HG03060 (cell line): ENCODE measurements around the gene ATP5F1E.
"Not testable (repeated sequence)": the region's sequence is repeated elsewhere in the genome, so short reads cannot be mapped to it uniquely, and the experiment has no call there.

Experiments
- ATAC-seq: cut with Tn5 transposase; IDR thresholded peaks from one replicate; pipeline ENCODE4 v1.9.1; 2021; ENCODE audit warnings: low read depth, moderate number of reproducible peaks; ENCODE audit not compliant: unreplicated experiment

The ATP5F1E gene

DNA sequence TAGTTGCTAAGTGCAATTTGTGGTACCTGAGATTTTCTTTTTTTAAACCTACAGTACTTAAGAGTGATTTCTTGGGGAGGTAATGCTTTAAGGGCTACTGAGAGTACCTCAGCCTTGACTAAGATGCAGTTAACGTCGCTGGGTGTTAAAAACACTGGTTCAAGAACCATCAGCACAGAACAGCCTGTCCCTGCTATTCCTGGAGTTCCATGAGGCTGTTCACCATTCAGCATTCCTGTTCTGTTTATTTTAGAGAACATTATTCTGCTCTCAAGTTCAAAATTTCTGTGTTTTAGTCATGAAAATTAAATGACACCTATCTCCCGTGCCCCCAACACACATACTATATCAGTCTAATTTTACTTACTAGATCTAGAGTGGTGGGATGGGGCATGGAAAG is 12.2 kb upstream of the ATP5F1E start:
- ATAC-seq: no peak

DNA sequence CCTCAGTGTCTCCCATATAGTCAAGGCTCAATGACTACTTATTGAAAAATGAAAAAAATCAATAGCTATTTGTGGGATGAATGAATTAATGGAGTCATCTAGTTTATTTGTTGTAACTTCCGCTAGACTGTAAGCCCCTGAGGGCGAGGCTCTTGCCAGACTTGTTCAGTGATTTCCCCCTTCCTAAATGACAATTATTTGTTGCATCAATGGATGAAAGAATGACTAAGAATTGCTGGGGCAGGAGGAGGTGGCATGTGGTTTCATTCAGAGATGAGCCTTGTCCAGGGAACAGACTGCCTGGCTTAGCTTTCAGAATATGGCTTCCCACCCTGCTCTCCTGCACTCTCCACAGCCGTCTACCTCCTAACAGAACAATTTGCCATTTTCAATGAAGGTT is 11.6 kb upstream of the ATP5F1E start:
- no peak for ATAC-seq

DNA sequence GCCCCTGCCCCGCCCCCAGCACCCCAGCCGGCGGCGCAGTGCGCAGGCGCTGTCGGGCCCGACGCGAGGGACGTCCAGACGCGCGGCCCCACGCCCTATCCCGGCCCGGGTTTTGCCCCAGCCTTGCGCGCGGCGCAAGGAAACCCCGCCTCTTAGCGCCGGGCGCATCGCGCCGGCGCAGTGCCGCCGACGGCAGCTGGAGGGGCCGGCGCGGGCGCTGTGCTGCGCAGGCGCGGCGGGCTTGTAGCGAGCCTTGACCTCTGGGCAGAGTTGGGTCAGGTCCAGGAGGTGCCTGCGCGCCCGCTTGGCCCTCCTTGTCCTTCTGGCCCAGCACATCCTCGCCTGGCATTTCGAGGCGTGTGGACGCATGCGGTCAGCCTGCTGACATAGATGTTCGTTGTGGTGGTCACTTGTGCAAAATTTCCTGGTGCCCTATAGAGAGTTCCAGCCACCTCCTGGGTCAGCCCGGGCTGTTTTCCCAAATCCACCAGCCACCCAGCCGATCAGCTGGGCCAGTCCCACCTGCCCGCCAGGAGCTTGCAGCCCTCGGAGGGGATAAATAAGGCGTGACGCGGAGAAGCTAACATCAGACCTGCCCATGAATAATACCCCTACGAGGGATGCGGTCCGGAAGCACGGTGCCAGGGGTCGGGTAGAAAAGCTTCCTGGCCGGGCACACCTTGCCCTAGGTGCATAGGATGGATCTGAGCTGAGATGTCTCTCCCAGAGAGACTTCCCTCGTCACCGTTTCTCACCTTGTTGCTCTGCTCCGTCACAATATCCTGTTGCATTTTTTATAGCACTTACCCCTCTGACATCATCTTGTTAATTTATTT is 10.9 kb upstream of the ATP5F1E start:
- peak; percentile 73 for ATAC-seq

DNA sequence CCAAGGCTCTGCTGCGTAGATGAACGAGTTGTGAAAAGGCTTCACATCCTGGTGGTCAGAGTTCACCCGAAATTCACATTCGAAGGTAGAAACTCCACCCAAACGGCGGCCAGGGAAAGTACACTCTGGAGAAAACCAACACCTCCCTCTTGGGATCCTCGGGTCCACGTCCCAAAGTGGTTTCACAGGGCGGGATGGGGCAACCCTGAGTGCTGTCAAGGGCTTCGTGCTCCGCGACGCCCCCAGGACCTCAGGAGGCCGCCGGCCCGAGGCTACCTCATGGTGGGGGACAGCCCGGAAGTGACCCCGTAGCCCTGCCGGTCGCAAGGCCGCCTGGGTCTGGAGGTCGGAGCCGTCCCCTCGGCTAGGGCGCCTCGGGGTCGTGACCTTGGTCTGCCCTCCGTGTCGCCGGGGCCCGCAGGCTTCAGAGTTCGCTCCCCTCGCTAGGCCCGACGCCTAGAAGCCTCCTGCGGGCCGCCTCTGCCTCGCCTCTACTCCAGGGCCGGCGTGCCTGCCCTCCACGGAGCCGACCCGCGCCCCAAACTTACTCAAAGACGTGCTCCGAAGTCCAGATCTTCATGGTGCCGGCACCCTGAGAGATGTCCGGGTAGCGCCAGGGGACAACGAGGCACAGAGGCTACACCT is 10.1 kb upstream of the ATP5F1E start, which contains the start of gene PRELID3B:
Gene PRELID3B (minus strand): TSS at position 636 of the 645 bp plus-strand sequence. CDS start 56 bp downstream, at position 580.
- ATAC-seq: peak; percentile 8

DNA sequence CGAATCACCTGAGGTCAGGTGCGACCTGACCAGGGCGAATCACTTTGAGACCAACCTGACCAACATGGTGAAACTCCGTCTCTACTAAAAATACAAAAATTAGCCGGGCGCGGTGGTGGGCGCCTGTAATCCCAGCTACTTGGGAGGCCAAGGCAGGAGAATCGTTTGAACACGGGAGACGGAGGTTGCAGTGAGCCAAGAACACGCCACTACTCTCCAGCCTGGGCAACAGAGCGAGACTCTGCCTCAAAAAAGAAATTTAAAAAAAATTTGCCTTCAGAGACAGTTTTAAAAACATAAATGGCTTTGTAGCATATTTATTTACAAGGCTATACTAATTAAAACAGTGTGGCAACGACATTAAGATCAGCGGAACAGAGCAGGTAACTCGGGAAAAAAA is 9.4 kb upstream of the ATP5F1E start:
- not testable (repeated sequence) for ATAC-seq

DNA sequence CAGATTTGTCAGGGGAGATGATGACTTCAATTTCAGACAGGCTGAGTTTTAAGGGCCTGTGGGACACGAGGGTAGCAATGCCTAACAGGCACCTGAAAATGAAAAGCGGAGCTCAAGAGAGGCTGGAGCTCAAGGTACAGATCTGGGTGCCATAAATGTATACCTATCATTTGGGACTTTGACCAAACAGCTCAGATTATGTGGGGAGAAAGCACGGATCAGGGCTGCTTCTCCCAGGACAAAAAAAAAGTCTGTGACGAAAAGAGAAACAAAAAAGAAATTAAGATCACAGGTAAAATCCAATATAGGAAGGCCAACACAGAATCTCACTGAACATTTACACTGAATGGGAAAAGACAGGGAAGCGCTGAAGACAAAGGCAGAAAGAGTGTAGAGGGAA is 8.5 kb upstream of the ATP5F1E start:
- no peak for ATAC-seq

DNA sequence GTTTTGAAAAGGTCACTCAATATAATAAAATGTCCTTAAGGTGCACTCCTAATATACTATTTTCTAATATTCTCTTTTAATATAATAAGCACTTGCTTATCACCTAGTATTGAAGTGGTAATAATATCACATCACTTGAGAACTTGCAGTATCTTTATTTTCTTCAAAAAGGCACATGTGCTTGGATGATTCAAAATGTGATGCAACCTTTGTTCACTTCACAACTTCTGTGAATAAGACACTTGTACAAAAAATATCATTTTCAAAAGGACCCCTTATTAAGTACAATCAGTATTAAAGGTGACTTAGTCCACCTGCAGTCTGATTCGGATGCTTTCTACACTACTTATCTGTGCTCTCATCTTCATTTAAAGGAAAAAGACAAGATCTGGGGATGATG is 7.1 kb upstream of the ATP5F1E start:
- ATAC-seq: no peak

DNA sequence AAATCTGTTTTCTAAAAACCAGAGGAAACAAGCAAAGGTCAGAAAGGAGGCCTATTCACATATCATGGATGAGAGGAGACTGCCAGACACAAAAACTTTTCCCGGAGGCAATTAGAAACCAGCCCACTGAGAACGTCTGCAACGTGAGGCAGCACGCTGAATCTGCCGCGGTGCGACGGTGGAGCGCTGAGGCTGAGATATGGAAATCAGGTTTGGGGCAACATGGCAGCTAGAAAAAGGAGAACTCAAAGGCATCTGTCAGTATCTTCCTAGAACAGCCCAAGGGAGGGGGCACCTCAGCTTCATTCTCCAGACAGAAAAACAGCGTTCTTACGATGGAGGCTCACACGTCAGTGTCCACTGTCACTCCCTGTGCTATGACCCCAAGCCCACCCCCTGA is 5.3 kb upstream of the ATP5F1E start:
- ATAC-seq: no peak

DNA sequence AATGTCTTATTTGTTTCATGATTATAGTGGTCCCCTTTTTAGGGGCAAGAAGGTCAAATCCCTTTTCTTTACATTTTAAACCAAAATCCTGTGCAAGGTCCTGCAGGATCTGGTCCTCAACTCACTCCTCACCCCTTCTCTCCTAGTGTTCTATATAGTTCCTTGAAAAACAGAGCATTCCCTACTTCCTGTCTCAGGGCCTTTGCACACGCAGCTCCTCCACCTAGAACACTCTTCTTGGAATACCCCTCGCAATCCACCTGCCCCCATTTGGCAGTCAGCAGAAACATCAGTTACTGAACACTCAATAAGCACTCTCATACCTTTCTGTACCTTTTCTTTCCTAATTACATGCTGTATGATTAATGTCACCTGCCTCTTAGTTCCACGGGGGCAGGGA is 3.2 kb upstream of the ATP5F1E start:
- ATAC-seq: no peak

DNA sequence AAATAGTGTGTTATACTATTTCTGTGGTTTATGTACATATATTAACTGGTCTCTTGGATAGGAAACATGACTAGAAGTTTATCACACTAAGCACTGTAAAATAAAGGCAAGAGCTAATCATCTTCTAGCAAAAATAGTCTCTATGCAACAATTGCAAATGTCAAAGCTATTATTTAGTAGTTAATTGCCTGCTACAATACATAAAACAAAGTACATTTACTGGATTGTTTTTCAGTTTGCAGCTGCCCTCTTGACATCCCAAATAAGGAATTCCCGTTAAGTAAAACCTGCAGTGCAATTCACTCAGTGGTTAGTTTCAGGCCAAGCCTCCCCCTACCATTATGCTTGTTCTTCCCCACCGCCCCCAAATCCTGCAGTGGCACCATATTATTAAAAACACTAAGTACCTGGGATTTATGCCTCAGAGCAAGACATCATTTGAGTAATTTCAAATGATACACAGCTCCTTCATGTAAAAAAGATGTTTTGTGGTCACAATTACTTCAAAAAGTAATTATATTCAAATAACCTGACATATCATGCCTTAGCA is 1.6 kb upstream of the ATP5F1E start:
- no peak for ATAC-seq

DNA sequence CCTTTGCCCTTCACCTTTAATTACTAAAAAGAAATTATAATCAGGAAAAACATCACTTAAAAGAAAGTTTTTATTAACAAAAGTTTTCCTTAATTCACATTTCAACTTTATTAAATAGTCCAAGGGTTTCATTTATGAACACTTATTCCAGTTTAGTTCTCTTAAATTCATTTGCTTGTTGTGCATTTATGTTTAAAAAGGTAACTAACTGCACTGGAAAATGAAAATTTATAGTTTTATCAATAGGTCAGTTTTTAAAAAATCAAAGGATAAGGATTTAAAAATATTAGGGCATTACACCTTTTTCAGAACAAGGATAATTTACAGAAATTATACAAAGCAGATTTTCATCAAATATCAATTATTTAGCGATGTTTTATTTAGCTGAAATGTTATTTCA is 958 bp upstream of the ATP5F1E start:
- no peak for ATAC-seq

DNA sequence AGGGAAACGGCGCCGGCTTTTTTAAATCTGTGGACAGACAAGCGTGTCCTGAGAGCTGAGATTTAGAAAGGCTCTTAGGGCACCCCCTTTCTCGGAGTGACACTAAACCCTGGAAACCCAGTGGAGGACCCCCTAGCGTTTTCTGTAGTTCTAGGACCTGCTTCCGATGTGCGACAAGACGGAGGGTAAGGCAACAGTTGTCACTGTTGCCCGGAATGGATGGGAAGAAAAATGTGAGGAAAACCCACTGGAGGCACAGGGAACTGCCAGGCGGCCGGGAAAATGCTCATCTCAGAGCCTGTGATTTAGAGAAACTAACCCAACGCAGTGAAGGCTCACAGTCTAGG is 551 bp upstream of the ATP5F1E start:
- no peak for ATAC-seq

DNA sequence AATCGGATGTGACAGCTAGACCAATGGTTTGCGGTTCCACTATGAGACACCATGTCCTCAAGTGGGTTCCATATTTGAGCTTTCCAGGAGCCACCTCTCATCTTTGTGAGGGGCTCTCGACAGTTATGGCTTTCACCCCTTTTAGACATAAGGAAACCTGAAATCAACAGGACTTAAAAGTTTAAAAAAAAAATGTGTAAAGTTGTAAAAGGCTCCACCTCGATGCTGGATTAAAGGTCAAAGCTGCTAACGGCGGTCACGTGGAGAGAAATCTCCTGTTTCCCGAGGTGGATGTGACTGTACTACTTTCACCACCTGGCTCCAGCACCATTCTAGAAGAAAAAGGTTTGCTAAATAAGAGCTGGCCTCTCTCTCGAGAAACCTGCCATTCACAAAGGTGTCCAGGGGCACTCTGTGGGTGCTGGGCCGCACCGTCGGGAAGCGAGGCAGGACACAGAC is 542 bp downstream of the ATP5F1E start:
- ATAC-seq: no peak

DNA sequence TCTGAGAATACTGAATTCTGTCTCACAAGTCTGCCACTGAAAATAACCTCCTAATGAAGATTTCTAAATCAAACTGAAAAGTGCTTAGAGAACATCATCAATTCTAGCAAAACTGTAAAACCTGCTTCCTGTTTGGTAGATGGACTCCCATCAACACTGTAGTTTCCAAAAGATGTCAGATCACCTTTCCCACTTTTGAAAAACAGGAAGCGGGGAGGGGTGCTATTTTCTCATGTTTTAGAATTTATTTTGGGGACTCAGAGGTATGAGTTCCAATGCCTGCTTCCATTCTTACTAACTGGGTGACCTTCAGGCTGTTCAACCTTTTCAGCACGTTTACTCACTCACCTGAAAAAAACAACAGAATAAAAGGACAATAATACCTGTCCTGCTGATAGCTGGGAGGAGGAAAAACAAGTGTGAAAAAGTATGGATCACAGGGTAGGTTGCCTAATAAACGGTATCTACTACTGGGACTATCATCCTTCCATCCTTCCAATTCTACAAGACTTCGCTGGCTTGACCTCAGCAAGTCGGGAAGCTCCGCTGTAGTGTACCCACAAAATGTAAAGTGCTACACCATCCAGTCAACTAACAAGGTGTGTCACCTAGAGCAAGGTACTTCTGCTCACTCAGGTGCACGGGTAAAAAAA is 1.1 kb downstream of the ATP5F1E start:
- no peak for ATAC-seq

DNA sequence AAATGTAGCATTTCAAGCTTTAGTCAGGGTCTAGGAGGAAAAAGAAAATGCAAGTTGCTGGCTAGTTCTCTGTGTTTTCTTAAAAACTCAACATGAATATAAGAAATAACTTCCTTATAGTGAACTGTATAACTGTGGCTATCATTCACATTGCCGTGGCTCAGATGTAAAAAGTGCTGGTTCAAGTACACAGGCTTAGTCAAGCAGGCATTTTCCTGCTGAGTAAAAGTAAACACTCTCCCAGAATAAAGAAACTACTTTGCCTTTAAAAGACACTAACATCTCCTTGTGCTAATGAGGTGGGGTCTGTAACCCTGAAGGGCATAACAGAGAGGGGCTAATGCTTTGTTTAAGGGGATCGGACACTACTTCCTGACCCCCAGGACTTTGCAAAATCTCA is 3.3 kb downstream of the ATP5F1E start:
- ATAC-seq: no peak

DNA sequence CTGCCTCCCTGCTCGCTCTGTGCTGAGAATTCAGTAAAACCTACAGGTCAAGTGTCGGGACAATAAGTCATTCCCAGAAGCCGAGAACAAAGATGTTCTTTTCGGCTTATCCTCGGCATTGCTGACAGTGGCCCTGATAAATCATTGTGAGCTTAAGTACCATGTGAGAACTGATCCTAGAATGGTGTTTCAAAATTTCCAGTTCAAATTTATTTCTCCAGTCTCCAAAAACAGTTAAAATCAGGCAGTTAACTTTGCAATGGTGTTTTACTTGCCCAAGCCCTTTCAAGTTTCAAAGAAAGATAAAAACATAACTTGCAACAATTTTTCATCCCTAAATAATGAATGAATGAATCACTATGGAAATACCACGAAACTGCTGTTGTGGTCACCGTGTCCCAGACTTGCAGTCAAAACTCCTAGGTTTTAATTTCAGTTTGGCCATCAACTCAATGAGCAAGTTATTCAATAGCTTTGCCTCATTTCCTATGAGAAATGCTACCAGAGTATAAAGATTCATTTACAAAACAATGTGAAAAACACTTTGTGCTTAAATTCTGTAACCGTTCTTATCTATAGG is 4.3 kb downstream of the ATP5F1E start:
- ATAC-seq: no peak

DNA sequence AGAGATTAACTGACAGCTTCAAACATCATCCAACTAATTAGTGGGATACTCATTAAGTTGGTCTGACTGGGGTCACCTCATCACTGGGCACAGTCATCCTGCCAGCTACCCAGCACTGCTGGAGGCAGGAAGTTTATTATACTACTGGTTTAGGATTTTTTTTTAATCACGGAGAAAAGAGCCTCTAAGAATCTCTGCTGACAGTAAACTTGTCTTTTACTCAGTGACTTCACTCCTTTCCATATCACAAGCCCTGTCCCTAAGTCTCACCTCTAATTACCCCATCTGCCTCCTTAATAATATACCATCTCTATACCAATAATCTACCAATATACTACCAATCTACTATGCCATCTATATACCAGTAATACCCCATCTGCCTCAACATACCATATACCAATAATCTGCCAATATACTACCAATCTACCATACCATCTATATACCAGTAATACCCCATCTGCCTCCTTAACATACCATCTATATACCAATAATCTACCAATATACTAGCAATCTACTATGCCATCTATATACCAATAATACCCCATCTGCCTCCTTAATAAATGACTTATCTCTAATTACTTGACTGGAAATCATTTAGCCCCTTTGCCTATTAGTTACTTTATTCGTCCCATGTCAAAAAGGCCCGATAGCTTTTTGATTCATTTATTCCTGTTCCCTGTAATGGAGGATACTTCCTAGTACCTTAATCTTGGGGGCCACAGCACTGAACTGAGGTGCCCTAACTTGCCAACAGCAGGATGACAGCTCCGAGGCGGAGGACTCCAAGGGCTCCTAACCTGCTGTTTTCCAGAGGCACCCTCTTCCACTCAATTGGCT is 5.0 kb downstream of the ATP5F1E start:
- ATAC-seq: no peak

DNA sequence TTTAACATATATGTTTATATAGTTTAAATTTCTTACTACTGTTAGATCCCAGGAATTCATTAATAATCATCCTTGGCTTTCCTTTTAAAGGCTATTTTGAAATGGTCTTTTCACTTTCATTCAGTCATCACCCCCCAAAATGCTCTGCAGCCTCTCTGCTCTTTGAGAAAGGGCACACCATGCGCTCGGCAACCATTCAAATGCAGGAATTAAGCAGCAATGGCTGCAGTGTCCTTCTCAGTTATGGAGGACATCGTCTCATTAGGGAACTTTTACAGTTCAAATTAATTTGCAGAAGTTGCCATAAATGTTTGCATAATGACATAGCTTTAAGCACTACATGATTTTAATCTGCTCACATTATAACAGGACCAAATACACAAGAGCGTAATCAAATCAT is 6.6 kb downstream of the ATP5F1E start:
- ATAC-seq: no peak

DNA sequence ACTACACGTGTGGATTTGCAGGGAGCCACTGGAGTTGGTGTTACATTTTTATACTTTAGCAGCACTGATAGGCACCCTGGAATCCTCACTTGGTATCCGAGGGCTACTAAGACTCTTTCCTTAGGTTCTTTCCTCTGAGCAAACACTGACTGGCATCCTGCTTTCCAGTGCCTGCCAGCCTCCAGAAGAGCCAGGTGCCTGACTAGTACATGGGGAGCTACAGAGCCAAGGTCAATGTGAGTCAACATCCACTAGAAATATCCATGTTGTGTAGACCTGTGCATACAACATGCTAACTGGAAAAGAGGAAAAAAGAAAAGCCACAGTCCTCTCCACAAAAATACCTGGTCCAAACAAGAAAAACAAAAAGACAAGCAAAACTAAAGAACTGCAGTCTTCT is 7.0 kb downstream of the ATP5F1E start:
- no peak for ATAC-seq

DNA sequence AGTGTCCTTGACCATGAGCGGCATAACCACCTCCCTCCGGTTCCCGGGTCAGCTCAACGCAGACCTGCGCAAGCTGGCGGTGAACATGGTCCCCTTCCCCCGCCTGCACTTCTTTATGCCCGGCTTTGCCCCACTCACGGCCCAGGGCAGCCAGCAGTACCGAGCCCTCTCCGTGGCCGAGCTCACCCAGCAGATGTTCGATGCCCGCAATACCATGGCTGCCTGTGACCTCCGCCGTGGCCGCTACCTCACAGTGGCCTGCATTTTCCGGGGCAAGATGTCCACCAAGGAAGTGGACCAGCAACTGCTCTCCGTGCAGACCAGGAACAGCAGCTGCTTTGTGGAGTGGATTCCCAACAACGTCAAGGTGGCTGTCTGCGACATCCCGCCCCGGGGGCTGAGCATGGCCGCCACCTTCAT is 8.0 kb downstream of the ATP5F1E start:
- no peak for ATAC-seq
